Measurements from ENCODE around the gene ITGA5. TPM values are rescaled to one million over a fixed set of nuclear protein-coding genes. Genes with fewer than 3 reads are reported as not detected.

ITGA5 gene
- total and polyA plus RNA-seq, 2 of the 13 experiments (the other 11 are each of a cell fraction or from before 2014, with no cell fraction given), result 0.20 to 0.40 TPM

- ATAC-seq (no peak), DNase-seq (ENCODE audit: low spot score) (no peak), FAIRE-seq (no peak)
- BruUV-seq (replicated peaks), result no TSS peak
- H3K9ac ChIP-seq (ENCODE audit: insufficient read depth, low read depth, low read length), result no peak overlapping the region
- H3K27me3 ChIP-seq (ENCODE audit: control insufficient read depth in 1 of 2, insufficient read depth in 2 of 2, low read length in 2 of 2), result peaks cover 4 to 7% of the 10 kb centered on the region in 2 experiments; a peak in 4 of 5 replicates
- no peak overlapping the region for H3K27ac ChIP-seq (ENCODE audit: extremely low read length, insufficient read depth, low read length)
- H4K20me1 ChIP-seq (ENCODE audit: insufficient read depth, low read length), result no peaks in the 10 kb centered on the region
- peaks cover 33% of the 10 kb centered on the region for H3K4me1 ChIP-seq (ENCODE audit: insufficient read depth, low read length)
- H3K36me3 ChIP-seq (replicated peaks in 1 of 2; ENCODE audit: control insufficient read depth in 1 of 2, insufficient read depth in 2 of 2, low read length in 2 of 2), result no peaks in the 10 kb centered on the region
- 4% methylated on average over 4 of the region's 4 CpGs for WGBS (ENCODE audit: low lambda C conversion rate)
- H3K79me2 ChIP-seq (ENCODE audit: insufficient read depth, low read length), result no peaks in the 10 kb centered on the region
- no peak overlapping the region for H3K4me2 ChIP-seq (ENCODE audit: low read depth, low read length)
- TF ChIP-seq ZNF101 (CRISPR knock-in tag; IDR thresholded peaks at IDR 0.05; ENCODE audit: borderline replicate concordance, low read depth) (no peak), MTA1 (CRISPR knock-in tag; IDR thresholded peaks at IDR 0.05; ENCODE audit: borderline replicate concordance) (no peak), CC2D1A (CRISPR knock-in tag; IDR thresholded peaks at IDR 0.05) (no peak), ZNF850 (CRISPR knock-in tag; conservative IDR thresholded peaks at IDR 0.05) (no peak), ZBTB10 (CRISPR knock-in tag; IDR thresholded peaks at IDR 0.05; ENCODE audit: borderline replicate concordance) (no peak), ZBTB49 (CRISPR knock-in tag; IDR thresholded peaks at IDR 0.05; ENCODE audit: borderline replicate concordance) (no peak), ZNF10 (CRISPR knock-in tag; IDR thresholded peaks at IDR 0.05; ENCODE audit: borderline replicate concordance, low read depth) (no peak), MIER2 (CRISPR knock-in tag; IDR thresholded peaks at IDR 0.05) (no peak)
- intact Hi-C loops (cut with micrococcal nuclease; ENCODE audit: unreplicated experiment), result no loop called here
- no peak overlapping the region for H2AFZ ChIP-seq (ENCODE audit: low read length)
- ChIA-PET CTCF (ENCODE audit: low intra/inter-chr PET ratio, low total read pairs) (interaction anchor here (1.3 kb wide), 1 partner anchor 9 kb away, joined by 3 read pairs; no protein-coding TSS in a partner anchor), POLR2A (no interaction called here)
- in situ Hi-C loops (cut with HindIII; ENCODE audit: extremely low pct_ligation_motif_present, low pct_unique_long_range_greater_than_20kb), result no loop called here
- no peak overlapping the region for H3K4me3 ChIP-seq (replicated peaks in 1 of 3; ENCODE audit: insufficient read depth in 1 of 3, low read depth in 2 of 3, low read length in 3 of 3)
- H3K9me3 ChIP-seq (ENCODE audit: low read length), result no peaks in the 10 kb centered on the region
Measured at GRCh38 chr12:54388237-54389133, 30.6 kb downstream of the ITGA5 start.
